Upper lobe of left lung (tissue), 6 donors: ENCODE data around the gene MMP3. TPM values are rescaled to one million over a fixed set of nuclear protein-coding genes. Genes with fewer than 3 reads are reported as not detected.

Experiments
- ATAC-seq, 2 donors: fragments of 200-7000 bp; cut with Tn5 transposase; one replicate each; pipeline ENCODE4 v1.9.1; 2022; ENCODE audit warnings: mild to moderate bottlenecking in 2 of 2, moderate library complexity in 2 of 2; ENCODE audit not compliant: low FRiP score in 2 of 2
- DNase-seq, 2 donors: peaks; one replicate each; pipeline ENCODE4 v3.0.0-alpha.2; 2019 to 2020
- H3K27ac ChIP-seq, 4 donors: fragments of 200-600 bp; sonication (generic); one replicate each; pipeline ENCODE4 v1.5.1; 2016 to 2019
- H3K27me3 ChIP-seq, 4 donors: fragments of 200-600 bp; sonication (generic); one replicate each; pipeline ENCODE4 v1.5.1; 2017 to 2019
- H3K36me3 ChIP-seq, 4 donors: fragments of 200-600 bp; sonication (generic); one replicate each; pipeline ENCODE4 v1.5.1; 2016 to 2019
- H3K4me1 ChIP-seq, 4 donors: fragments of 200-600 bp; sonication (generic); one replicate each; pipeline ENCODE4 v1.5.1; 2018 to 2019
- H3K4me3 ChIP-seq, 4 donors: fragments of 200-600 bp; sonication (generic); one replicate each; pipeline ENCODE4 v1.5.1; 2017 to 2019; ENCODE audit warnings: mild to moderate bottlenecking in 2 of 4, moderate library complexity in 1 of 4
- H3K9me3 ChIP-seq, 4 donors: fragments of 200-600 bp; sonication (generic); one replicate each; pipeline ENCODE4 v1.5.1; 2018 to 2019
- CTCF ChIP-seq, 6 experiments: fragments of 450-650 bp in 4 of 6; fragments of 200-600 bp in 2 of 6; sonication (generic) in 2 of 6; IDR thresholded peaks; one replicate each; pipeline ENCODE4 v1.5.1; 2016 to 2019; ENCODE audit warnings: antibody characterized with exemption in 6 of 6
- EP300 ChIP-seq, 4 donors: sonication (generic); formaldehyde crosslinking; IDR thresholded peaks; one replicate each; pipeline ENCODE4 v1.5.1; 2017; ENCODE audit warnings: antibody characterized with exemption in 4 of 4, control low read depth in 2 of 4
- POLR2A ChIP-seq, 4 donors: fragments of 450-650 bp; IDR thresholded peaks; one replicate each; pipeline ENCODE4 v1.5.1; 2016 to 2017; ENCODE audit warnings: antibody characterized with exemption in 4 of 4, mild to moderate bottlenecking in 2 of 4
- POLR2AphosphoS5 ChIP-seq, 2 donors: sonication (generic); formaldehyde crosslinking; IDR thresholded peaks; one replicate each; pipeline ENCODE4 v1.5.1; 2017; ENCODE audit warnings: antibody characterized with exemption in 2 of 2
- WGBS, 2 donors: methylation state at CpG; one replicate each; pipeline ENCODE4 v1.1.5; 2017 to 2018; 5-methylcytosine and 5-hydroxymethylcytosine counted together
- total RNA-seq, 6 donors: library from RNA; depleted of rRNA in 4 of 6; stranded (reverse); fragments of >200 nt in 4 of 6; gene quantifications; one replicate each; pipeline versions ENCODE4 v1.1.0 to v1.2.1, GENCODE V29; 2016 to 2021
- donor health status: DM: no; HTN: no; CAD: no; lungs with moderate emphysema.
- donor health status: DM: no; HTN: yes; CAD: no; lungs with severe emphysema.

MMP3 gene
- total RNA-seq, 6 donors from 2014 or later = 0.47 to 1.8 TPM; not detected in 4

- TF ChIP-seq POLR2AphosphoS5 (IDR thresholded peaks at IDR 0.05) (no peak), POLR2A (IDR thresholded peaks at IDR 0.05) (no peak), CTCF (IDR thresholded peaks at IDR 0.05) (no peak), EP300 (IDR thresholded peaks at IDR 0.05) (no peak)
- peak in 1 of 2 donors; percentile 15 for ATAC-seq
- DNase-seq = no peak
- Histone ChIP-seq H3K9me3 (no peaks in the 10 kb centered on the region), H3K36me3 (no peaks in the 10 kb centered on the region), H3K27ac (no peak overlapping the region), H3K4me3 (no peak overlapping the region), H3K27me3 (no peaks in the 10 kb centered on the region), H3K4me1 (no peaks in the 10 kb centered on the region)
- 20 to 71% methylated on average over 1 to 6 of the region's 6 CpGs for WGBS, 2 donors
Observed at GRCh38 chr11:102819491-102819890, 23.9 kb downstream of the MMP3 start.

- Histone ChIP-seq H3K4me1 (no peaks in the 10 kb centered on the region), H3K36me3 (no peaks in the 10 kb centered on the region), H3K27me3 (no peaks in the 10 kb centered on the region), H3K27ac (no peak overlapping the region), H3K9me3 (no peaks in the 10 kb centered on the region), H3K4me3 (no peak overlapping the region)
- WGBS, 2 donors = 83 to 95% methylated on average over 1 of the region's 1 CpG
- no peak for DNase-seq
- no peak for ATAC-seq
- TF ChIP-seq POLR2AphosphoS5 (IDR thresholded peaks at IDR 0.05) (no peak), EP300 (IDR thresholded peaks at IDR 0.05) (no peak), CTCF (IDR thresholded peaks at IDR 0.05) (no peak), POLR2A (IDR thresholded peaks at IDR 0.05) (no peak)
Observed at GRCh38 chr11:102813484-102813883, 29.9 kb downstream of the MMP3 start.

- ATAC-seq = no peak
- Histone ChIP-seq H3K4me3 (no peak overlapping the region), H3K36me3 (no peaks in the 10 kb centered on the region), H3K9me3 (no peaks in the 10 kb centered on the region), H3K4me1 (no peaks in the 10 kb centered on the region), H3K27me3 (no peaks in the 10 kb centered on the region), H3K27ac (no peak overlapping the region)
- no peak for DNase-seq
- 78 to 90% methylated on average over 3 of the region's 3 CpGs for WGBS, 2 donors
- TF ChIP-seq CTCF (IDR thresholded peaks at IDR 0.05) = no peak
- TF ChIP-seq POLR2AphosphoS5 (IDR thresholded peaks at IDR 0.05) = no peak
- TF ChIP-seq POLR2A (IDR thresholded peaks at IDR 0.05) = no peak
- TF ChIP-seq EP300 (IDR thresholded peaks at IDR 0.05) = no peak
Observed at GRCh38 chr11:102812188-102812587, 31.2 kb downstream of the MMP3 start.

GRCh38 chr11:102810950-102811660, 32.3 kb downstream of the MMP3 start:
- H3K36me3 ChIP-seq = no peaks in the 10 kb centered on the region
- ATAC-seq (peak in 1 of 2 donors; percentile 19), DNase-seq (no peak)
- H3K4me3 ChIP-seq = no peak overlapping the region
- 7 to 8% methylated on average over 3 of the region's 3 CpGs for WGBS, 2 donors
- TF ChIP-seq CTCF (IDR thresholded peaks at IDR 0.05) (peak in 4 of 6 experiments; percentile 17 to 48 (median 24)), POLR2AphosphoS5 (IDR thresholded peaks at IDR 0.05) (no peak)
- H3K27ac ChIP-seq = no peak overlapping the region
- H3K9me3 ChIP-seq = no peaks in the 10 kb centered on the region
- H3K4me1 ChIP-seq = no peaks in the 10 kb centered on the region
- H3K27me3 ChIP-seq = no peaks in the 10 kb centered on the region

- TF ChIP-seq EP300 (IDR thresholded peaks at IDR 0.05) (no peak), POLR2AphosphoS5 (IDR thresholded peaks at IDR 0.05) (no peak), POLR2A (IDR thresholded peaks at IDR 0.05) (no peak), CTCF (IDR thresholded peaks at IDR 0.05) (no peak)
- ATAC-seq (no peak), DNase-seq (no peak)
- no peaks in the 10 kb centered on the region for H3K9me3 ChIP-seq
- no peak overlapping the region for H3K4me3 ChIP-seq
- no peak overlapping the region for H3K27ac ChIP-seq
- H3K36me3 ChIP-seq = no peaks in the 10 kb centered on the region
- H3K27me3 ChIP-seq = no peaks in the 10 kb centered on the region
- 84 to 90% methylated on average over 2 of the region's 2 CpGs for WGBS, 2 donors
- no peaks in the 10 kb centered on the region for H3K4me1 ChIP-seq
Observed at GRCh38 chr11:102809971-102810370, 33.4 kb downstream of the MMP3 start.
